Spleen (tissue), 11 donors: Measurements from ENCODE around the gene ABTB2. TPM values are rescaled to one million over a fixed set of nuclear protein-coding genes. Genes with fewer than 3 reads are reported as not detected.

ENCODE experiments used
- DNase-seq: peaks from one replicate; pipeline ENCODE4 v3.0.0-alpha.2; 2020
- H3K27ac ChIP-seq, 8 donors: fragments of 200-600 bp; sonication (generic) in 7 of 8; 1 replicate in 4 of 8; 2 replicates in 4 of 8; pipeline versions ENCODE4 v1.5.0 to v1.8.0; 2016 to 2021; ENCODE audit warnings: inconsistent platforms in 4 of 8, mild to moderate bottlenecking in 4 of 8, moderate library complexity in 1 of 8
- H3K27me3 ChIP-seq, 7 donors: fragments of 200-600 bp; sonication (generic) in 6 of 7; replicated peaks in 1 of 7; 1 replicate in 4 of 7; 2 replicates in 3 of 7; pipeline versions ENCODE4 v1.5.0 to v1.8.0; 2016 to 2021; ENCODE audit warnings: inconsistent platforms in 3 of 7, mild to moderate bottlenecking in 1 of 7
- H3K36me3 ChIP-seq, 6 donors: fragments of 200-600 bp; sonication (generic) in 5 of 6; 1 replicate in 4 of 6; 2 replicates in 2 of 6; pipeline versions ENCODE4 v1.5.0 to v1.8.0; 2016 to 2021; ENCODE audit warnings: inconsistent platforms in 2 of 6
- H3K4me1 ChIP-seq, 6 donors: fragments of 200-600 bp; sonication (generic) in 5 of 6; 1 replicate in 3 of 6; 2 replicates in 3 of 6; pipeline versions ENCODE4 v1.5.0 to v1.8.0; 2016 to 2021; ENCODE audit warnings: inconsistent platforms in 3 of 6
- H3K4me3 ChIP-seq, 8 donors: fragments of 200-600 bp; sonication (generic) in 7 of 8; 1 replicate in 4 of 8; 2 replicates in 4 of 8; pipeline versions ENCODE4 v1.5.0 to v1.8.0; 2016 to 2021; ENCODE audit warnings: inconsistent platforms in 4 of 8, mild to moderate bottlenecking in 4 of 8, moderate library complexity in 2 of 8
- H3K9me3 ChIP-seq, 8 donors: fragments of 200-600 bp; sonication (generic) in 7 of 8; 1 replicate in 4 of 8; 2 replicates in 4 of 8; pipeline versions ENCODE4 v1.5.0 to v1.8.0; 2016 to 2021; ENCODE audit warnings: inconsistent platforms in 4 of 8
- CTCF ChIP-seq, 11 experiments: fragments of 200-600 bp in 7 of 11; fragments of 450-650 bp in 4 of 11; sonication (generic) in 4 of 11; IDR thresholded peaks in 8 of 11; conservative IDR thresholded peaks in 3 of 11; 1 replicate in 7 of 11; 2 replicates in 4 of 11; pipeline versions ENCODE4 v1.4.0 to v1.8.0; 2016 to 2021; ENCODE audit warnings: antibody characterized with exemption in 11 of 11, inconsistent platforms in 4 of 11, mild to moderate bottlenecking in 1 of 11
- POLR2A ChIP-seq, 3 donors: fragments of 450-650 bp; IDR thresholded peaks; one replicate each; pipeline ENCODE4 v1.5.1; 2017; ENCODE audit warnings: antibody characterized with exemption in 3 of 3, mild to moderate bottlenecking in 1 of 3
- POLR2AphosphoS5 ChIP-seq, 3 donors: sonication (generic); formaldehyde crosslinking; IDR thresholded peaks; one replicate each; pipeline ENCODE4 v1.5.1; 2017; ENCODE audit warnings: antibody characterized with exemption in 3 of 3
- WGBS, 5 donors: extraction: QIAGEN DNeasy Blood & Tissue Kit in 3 of 5; methylation state at CpG; one replicate each; pipeline versions ENCODE4 v1.1.5 to v1.1.7; 2013 to 2018; 5-methylcytosine and 5-hydroxymethylcytosine counted together
- intact Hi-C: fragments of 100-400 bp; cut with DNase I; formaldehyde crosslinking; loops from one replicate; pipeline ENCODE4 v1.15.0; 2023; ENCODE audit warnings: low total_unique reads
- polyA plus RNA-seq, 3 donors: library from polyadenylated mRNA; stranded (reverse); fragments of 200-250 nt; gene quantifications; one replicate each; pipeline ENCODE4 v1.2.1, GENCODE V29; 2013
- total RNA-seq, 7 donors: library from RNA; depleted of rRNA in 3 of 7; stranded (reverse); fragments of >200 nt in 3 of 7; fragmentation: NEBNext Ultra II Directional in 4 of 7; extraction: Animal tissue kit (Norgen Biotek cat#: 25700) in 4 of 7; gene quantifications; one replicate each; pipeline versions ENCODE4 v1.1.0 to v1.2.1, GENCODE V29; 2016 to 2021
- donor health status: healthy with polysubstance abuse.
- donor health status: DM: no; HTN: no; CAD: no; lungs with moderate emphysema.
- donor health status: DM: no; HTN: no; CAD: no.
- donor health status: Bipolar disorder and iron deficiency.
- donor health status: healthy.
- donor health status: DM: no; HTN: no; CAD: no.
- donor health status: DM: yes; HTN: yes; CAD: no.

Gene ABTB2
- total and polyA plus RNA-seq, 10 donors = 0.41 to 2.9 (median 1.7) TPM

GRCh38 chr11:34160791-34161190 lies 197.0 kb downstream of the ABTB2 start:
- Histone ChIP-seq H3K27ac (no peak overlapping the region), H3K27me3 (peaks cover 0 to 6% (median 0%) of the 10 kb centered on the region in 7 donors), H3K9me3 (no peaks in the 10 kb centered on the region), H3K4me3 (no peak overlapping the region), H3K36me3 (peaks cover 0 to 50% (median 0%) of the 10 kb centered on the region in 6 donors), H3K4me1 (no peaks in the 10 kb centered on the region)
- 83 to 91% (median 90%) methylated on average over 16 to 18 of the region's 18 CpGs for whole genome bisulfite sequencing, 5 donors
- intact Hi-C loops = no loop called here
- DNase-seq = no peak
- TF ChIP-seq POLR2AphosphoS5 (IDR thresholded peaks at IDR 0.05) (no peak), CTCF (IDR thresholded peaks at IDR 0.05 in 8 of 11, conservative IDR thresholded peaks at IDR 0.05 in 3 of 11) (no peak), POLR2A (IDR thresholded peaks at IDR 0.05) (no peak)

- intact Hi-C loops = no loop called here
- peaks cover 0 to 2% (median 0%) of the 10 kb centered on the region in 6 donors for H3K4me1 ChIP-seq
- TF ChIP-seq POLR2A (IDR thresholded peaks at IDR 0.05) (no peak), POLR2AphosphoS5 (IDR thresholded peaks at IDR 0.05) (no peak), CTCF (IDR thresholded peaks at IDR 0.05 in 8 of 11, conservative IDR thresholded peaks at IDR 0.05 in 3 of 11) (no peak)
- no peaks in the 10 kb centered on the region for H3K9me3 ChIP-seq
- H3K4me3 ChIP-seq = no peak overlapping the region
- peaks cover 0 to 56% (median 0%) of the 10 kb centered on the region in 6 donors for H3K36me3 ChIP-seq
- H3K27ac ChIP-seq = no peak overlapping the region
- DNase-seq = no peak
- peaks cover 0 to 4% (median 0%) of the 10 kb centered on the region in 7 donors for H3K27me3 ChIP-seq
- 85 to 89% (median 87%) methylated on average over 18 to 22 of the region's 22 CpGs for WGBS, 5 donors
Observed at GRCh38 chr11:34160049-34160721, 197.6 kb downstream of the ABTB2 start.

- H3K9me3 ChIP-seq = no peaks in the 10 kb centered on the region
- intact Hi-C loops = no loop called here
- peaks cover 0 to 17% (median 11%) of the 10 kb centered on the region in 6 donors for H3K4me1 ChIP-seq
- H3K4me3 ChIP-seq = no peak overlapping the region
- H3K36me3 ChIP-seq = peaks cover 0 to 65% (median 0%) of the 10 kb centered on the region in 6 donors
- no peak for DNase-seq
- H3K27me3 ChIP-seq = no peaks in the 10 kb centered on the region
- H3K27ac ChIP-seq = no peak overlapping the region
- no peak for TF ChIP-seq CTCF (IDR thresholded peaks at IDR 0.05 in 8 of 11, conservative IDR thresholded peaks at IDR 0.05 in 3 of 11)
- no peak for TF ChIP-seq POLR2A (IDR thresholded peaks at IDR 0.05)
- TF ChIP-seq POLR2AphosphoS5 (IDR thresholded peaks at IDR 0.05) = no peak
- WGBS, 5 donors = 40 to 90% (median 45%) methylated on average over 2 to 6 of the region's 6 CpGs
Observed at GRCh38 chr11:34158661-34159060, 199.1 kb downstream of the ABTB2 start.

- Histone ChIP-seq H3K27ac (no peak overlapping the region), H3K4me3 (no peak overlapping the region), H3K36me3 (peaks cover 0 to 76% (median 4%) of the 10 kb centered on the region in 6 donors), H3K27me3 (no peaks in the 10 kb centered on the region), H3K9me3 (no peaks in the 10 kb centered on the region), H3K4me1 (peaks cover 0 to 27% (median 11%) of the 10 kb centered on the region in 6 donors)
- intact Hi-C loops = no loop called here
- WGBS, 5 donors = 89 to 97% (median 91%) methylated on average over 3 to 9 of the region's 9 CpGs
- TF ChIP-seq POLR2A (IDR thresholded peaks at IDR 0.05) = no peak
- no peak for TF ChIP-seq POLR2AphosphoS5 (IDR thresholded peaks at IDR 0.05)
- no peak for TF ChIP-seq CTCF (IDR thresholded peaks at IDR 0.05 in 8 of 11, conservative IDR thresholded peaks at IDR 0.05 in 3 of 11)
- no peak for DNase-seq
Observed at GRCh38 chr11:34157163-34157562, 200.6 kb downstream of the ABTB2 start.
